HG02642 (cell line): ENCODE results near the gene LCP2.

ENCODE experiments used
- ATAC-seq: cut with Tn5 transposase; IDR thresholded peaks from one replicate; pipeline ENCODE4 v1.9.1; 2021; ENCODE audit warnings: mild to moderate bottlenecking; ENCODE audit not compliant: unreplicated experiment, poor library complexity

LCP2 gene

GRCh38 chr5:170300361-170301013 is 2.9 kb upstream of the LCP2 start:
- ATAC-seq = no peak

DNA sequence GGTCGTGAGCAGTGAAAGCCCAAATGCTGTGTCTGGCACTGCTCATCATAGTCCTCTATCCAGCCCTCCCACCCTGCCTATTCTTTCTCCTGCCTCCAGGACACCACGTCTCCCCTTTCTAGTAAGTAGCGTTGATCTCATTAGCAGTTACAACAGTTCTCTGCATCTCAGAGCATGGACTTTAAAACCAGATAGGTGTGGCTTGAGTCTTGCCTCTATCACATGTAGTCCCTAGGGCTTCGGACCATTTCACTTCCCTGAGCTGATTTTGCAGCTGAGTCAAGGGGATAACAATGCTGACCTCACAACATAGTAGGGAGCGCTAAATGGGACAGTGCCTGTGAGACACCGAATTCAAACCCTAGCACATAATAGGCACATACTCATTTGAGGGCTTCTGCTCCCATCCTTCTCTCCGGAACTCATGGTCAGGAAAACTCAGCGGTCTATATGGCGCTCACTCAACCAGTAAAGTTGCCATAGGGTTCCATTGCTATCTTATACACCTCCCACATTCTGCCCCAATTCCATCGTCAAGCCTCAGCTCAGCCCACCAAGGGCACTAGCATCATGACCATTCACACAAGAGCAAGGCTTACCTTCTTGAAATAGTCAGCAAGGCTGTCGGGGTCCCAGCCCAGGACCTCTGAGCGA is 515 bp downstream of the LCP2 start:
- ATAC-seq = peak; percentile 56

GRCh38 chr5:170296036-170296934 is 1.3 kb downstream of the LCP2 start:
- no peak for ATAC-seq

GRCh38 chr5:170294556-170294955 is 3.0 kb downstream of the LCP2 start:
- no peak for ATAC-seq

DNA sequence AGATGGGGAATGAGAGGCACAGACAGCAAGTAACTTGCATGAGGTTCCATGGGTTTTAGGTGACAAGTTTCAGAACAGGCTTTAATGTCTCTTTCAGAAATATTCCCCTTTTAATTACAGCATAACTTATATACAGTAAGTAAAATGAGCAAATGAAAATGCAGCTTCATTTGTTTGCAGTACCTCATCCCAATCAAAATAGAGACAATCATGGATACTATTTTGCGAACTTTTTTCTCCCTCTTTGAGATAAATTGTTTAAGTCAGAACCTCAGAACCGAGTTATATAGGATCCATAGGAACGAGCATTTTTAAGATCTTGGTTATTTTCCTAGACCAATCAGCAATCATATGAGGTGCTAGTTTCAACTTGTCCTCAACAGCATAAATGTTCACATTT is 3.5 kb downstream of the LCP2 start:
- ATAC-seq = no peak

DNA sequence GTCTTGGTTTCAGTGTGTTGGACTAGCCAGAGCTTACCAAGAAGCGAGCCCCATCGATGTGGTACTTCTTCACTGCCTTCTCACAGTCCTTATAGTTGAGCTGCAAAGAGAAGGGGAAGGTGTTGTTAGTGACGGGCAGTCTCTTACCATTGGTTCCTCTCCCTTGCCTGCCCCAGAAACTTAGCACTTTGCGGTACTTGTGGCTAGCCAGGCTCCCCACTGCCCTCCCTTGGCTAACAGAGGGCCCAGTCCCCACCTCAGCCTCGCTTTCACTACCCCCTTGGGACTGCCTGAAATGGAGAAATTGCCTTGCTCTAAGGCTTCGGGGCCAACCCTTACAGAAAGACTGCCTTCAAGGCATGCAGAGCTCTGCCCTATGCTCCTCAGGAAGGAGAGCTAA is 4.3 kb downstream of the LCP2 start:
- ATAC-seq = peak; percentile 70

GRCh38 chr5:170292179-170293104 is 5.1 kb downstream of the LCP2 start:
- no peak for ATAC-seq

- ATAC-seq = no peak
These were observed 7.1 kb downstream of the LCP2 start for GRCh38 chr5:170290498-170290897.

GRCh38 chr5:170289764-170290163 is 7.8 kb downstream of the LCP2 start:
- ATAC-seq = no peak

DNA sequence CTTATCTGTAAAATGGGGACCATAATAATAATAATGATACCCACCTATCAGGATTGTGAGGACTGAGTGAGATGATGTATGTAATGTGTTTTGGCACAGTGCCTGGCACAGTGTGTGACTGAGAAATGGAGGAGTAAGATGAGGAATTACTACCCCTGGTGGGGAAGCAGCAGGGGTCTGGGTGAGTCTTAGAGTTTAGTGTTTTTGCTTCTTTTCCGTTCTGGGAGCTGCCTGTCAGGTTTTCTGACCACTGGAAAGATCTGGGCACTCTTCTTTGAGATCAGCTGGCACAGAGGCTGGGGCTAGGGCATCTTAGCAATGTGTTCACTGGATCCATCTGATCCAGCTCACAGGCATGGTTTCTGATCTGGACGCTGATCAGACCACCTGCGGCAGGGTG is 8.5 kb downstream of the LCP2 start:
- ATAC-seq = no peak

DNA sequence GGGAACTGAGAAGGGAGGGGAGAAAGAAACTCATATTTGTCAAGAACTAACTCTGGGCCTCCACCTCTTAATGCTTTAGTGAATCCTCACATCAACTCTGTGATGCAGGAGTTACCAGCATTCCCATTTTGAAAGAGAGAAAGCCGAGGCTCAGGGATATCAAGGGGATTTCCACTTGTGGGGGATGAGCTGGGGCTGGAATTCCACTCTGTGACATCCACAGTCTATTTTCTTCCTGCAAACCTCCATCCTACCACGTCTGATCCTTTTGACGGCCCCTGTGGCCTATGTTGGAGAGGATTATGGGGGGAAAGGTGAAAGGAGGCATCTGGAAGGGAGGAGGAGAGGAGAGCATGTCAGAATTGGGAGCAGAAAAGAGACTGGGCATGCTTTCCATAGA is 9.0 kb downstream of the LCP2 start:
- ATAC-seq = no peak

- no peak for ATAC-seq
These were observed 9.4 kb downstream of the LCP2 start for GRCh38 chr5:170288151-170288550.

DNA sequence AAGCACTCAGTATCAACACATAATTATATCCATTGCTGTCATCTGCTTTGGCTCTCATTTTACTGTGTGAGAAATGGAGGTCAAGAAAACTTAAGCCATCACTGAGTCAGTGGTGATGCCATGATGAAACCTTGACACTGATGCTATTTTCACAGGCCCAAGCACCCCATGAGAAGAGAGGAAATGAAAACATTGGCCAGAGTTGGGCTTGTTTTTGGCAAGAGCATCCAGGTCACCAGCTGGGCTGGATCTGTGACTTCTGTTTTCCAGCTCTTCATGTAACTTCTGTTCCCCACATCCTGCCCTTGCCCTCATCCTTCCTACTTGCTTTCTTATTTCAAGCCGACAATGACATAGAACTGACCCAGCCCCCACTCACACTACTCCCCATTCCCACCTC is 10.0 kb downstream of the LCP2 start:
- ATAC-seq = no peak

DNA sequence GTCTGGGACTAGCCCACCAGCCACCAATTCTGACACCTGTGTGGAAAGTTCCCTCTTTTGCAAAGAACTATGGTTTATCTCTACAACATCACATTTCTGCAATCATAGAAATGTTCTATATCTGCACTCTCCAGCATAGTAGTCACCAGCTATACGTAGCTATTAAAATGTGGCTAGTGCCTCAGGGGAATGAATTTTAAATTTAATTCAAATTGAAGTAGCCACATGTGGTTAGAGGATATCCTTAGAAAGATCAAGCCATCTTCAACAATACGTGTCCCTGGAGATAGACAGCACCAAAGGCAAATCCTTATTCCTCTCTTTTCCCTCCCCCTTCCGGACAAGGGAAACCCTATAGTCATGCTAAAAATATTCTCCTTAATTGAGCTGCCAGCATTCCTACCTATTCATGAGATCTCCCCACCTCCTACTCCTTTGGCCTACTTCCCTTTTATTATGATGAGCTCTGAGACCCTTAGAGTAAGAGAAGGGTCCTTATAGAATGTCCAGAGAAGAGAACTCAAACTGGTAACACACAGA is 11.1 kb downstream of the LCP2 start:
- ATAC-seq = no peak

- ATAC-seq = no peak
These were observed 12.4 kb downstream of the LCP2 start for GRCh38 chr5:170285181-170285580.

DNA sequence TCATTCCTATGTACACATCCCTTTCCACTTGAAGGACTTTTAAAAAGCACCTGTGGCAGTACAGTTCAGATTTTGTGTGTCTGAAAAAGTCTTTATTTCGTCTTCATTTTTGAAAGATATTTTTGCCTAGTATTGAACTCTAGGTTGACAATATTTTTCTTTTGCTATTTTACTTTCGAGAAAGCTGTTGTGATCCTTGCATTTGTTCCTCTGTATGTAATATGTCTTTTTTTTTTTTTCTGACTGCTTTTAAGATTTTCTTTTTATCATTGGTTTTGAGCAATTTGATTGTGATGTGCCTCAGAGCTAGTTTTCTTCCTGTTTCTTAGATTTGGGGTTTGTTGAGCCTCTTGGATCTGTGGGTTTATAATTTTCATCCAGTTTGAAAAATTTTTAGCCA is 13.3 kb downstream of the LCP2 start:
- no peak for ATAC-seq

DNA sequence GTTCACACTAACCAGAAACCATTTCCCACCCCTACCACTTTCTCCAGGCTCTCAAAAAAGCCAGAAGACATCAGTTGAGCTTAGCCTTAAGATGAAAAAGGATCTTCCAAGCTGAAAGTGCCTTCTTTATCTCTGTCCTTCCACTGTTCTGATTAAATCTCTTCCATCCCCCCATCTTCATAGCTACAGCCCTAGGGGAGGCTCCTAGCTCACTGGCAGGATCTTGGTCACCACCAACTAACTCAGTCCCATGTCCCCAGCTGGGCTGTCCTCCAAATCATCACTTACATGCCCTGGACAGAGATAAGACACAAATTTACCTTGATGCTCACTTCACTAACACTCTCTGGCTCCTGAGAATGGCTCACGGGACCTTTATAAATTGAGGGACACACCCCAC is 14.3 kb downstream of the LCP2 start:
- no peak for ATAC-seq

GRCh38 chr5:170280011-170280493 is 17.5 kb downstream of the LCP2 start:
- ATAC-seq = no peak

DNA sequence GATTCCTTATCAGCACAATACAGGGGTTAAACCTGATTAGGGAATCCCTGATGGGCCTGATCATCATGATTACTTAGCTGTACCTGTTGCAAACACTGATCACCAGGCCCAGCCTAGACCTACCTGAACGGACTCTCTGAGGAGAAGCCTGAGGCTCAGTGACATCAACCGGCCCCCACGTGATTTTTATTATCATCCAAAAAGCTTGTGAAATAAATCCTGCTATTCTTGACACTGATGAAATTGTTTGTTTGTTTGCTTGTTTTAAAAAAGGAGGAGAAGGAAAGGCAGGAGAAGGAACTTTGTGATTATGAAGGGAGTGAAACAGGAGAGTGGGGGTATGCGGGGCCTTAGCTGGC is 18.1 kb downstream of the LCP2 start:
- ATAC-seq = no peak
